HuH-7.5 (cell line): ENCODE measurements around the gene PRKD1.

ENCODE experiments used
- DNase-seq: peaks from one replicate; pipeline ENCODE4 v3.0.0; 2011; ENCODE audit warnings: low spot score

PRKD1 gene

DNA sequence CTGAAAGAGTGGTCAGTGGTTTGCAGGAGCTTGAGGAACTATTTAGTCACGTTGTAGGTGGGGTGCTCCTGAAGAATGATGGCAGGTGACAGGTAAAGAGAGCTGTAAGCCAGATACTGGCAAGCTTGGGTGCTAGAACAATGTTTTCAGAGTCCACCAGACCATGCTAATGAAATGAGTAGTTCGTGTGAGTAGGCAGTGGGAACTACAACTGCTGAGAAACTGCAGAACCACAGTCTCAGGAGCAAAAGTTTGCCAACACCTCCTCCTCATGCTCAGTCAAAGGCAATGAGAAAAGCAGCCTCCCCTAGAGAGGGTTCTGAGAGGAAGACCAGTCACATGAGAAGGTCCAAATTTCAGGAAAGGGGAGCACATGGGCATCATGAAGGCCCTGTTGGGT is 91.3 kb downstream of the PRKD1 start:
- no peak for DNase-seq

DNA sequence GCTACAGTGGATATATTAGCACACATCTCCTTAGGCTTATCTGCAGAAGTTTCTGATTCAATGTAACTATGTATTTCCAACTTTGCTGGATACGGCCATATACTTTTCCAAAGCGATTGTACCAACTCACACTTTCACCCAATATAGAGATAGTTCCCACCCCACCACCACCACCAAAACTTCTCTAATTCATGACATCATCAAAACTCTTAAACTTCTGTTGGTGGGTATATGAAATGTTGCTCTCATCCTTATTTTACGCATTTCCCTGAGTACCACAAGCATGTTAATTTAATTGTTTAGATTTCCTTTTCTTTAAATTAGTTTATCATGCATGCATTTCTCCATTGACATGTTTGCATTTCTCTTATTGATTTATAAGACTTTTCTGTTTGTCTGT is 95.6 kb downstream of the PRKD1 start:
- DNase-seq = no peak

DNA sequence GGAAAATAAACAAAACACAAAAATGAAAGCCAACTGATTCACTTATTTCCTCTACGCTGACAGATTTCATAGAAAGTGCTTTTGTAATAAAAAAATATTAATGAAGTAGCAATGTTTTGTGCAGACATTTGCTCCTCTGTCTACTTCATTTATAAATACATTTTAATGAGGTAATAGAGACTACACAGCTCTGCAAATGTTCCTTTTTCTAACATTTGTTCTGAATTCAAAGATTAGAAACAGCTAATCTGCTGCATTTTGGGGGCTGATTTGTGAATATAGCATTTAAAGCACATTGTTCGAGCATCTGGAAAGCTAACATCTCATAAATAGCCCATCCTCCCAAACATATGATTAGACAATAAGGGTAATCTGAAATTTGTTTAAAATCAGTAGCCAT is 97.8 kb downstream of the PRKD1 start:
- no peak for DNase-seq

DNA sequence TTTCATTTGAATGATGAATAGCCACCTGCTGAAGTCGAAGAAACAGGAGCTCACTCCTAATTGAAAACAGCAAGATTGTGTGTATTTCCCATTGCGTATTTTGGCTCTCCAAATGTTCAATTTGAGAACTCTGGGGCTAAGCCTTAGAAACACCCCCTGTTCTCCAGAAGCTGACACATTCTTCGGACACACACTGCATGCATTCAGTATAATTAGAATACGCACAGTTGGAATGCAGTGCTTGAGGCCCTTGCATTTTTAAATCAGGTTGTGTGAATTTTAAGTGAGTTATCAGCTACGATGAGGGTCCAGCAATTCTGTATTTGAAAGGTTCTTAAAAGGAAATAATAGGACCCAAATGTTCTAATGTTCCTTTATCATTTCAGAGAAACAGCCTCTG is 103.8 kb downstream of the PRKD1 start:
- DNase-seq = no peak

GRCh38 chr14:29822430-29822709 is 105.3 kb downstream of the PRKD1 start:
- no peak for DNase-seq

DNA sequence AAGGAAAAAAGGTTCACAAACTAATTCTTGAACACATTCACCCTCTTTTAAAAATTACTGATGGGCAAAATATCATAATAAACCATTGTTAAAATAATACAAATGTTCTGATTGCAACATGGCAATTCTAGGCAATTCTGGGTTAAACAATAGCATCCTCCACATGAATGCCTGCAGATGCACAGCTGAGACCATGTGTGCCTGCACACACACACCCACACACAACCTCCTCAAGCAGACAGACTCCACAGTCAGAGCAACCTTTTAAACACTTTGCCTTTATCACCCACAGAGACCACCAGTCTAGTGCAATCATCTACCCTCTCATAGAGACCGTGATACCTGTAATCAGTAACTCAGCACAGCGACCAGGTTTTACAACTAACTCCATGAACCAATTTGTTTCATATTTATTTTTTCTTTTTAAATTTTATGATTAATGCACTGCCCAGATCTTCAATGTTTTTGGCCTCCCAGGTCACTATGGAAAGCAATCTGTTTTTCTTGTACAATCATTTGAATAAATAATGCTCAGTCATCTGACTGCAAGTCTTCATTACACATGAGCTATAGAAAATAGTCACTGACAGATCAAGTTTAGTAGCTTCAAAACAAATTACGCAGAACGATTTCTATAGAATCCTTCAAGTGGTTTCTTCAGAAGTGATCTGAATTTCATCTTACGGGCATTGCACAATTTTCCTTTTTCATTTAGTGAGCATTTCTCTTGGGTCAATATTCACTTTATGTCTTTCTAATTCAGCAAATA is 105.8 kb downstream of the PRKD1 start:
- no peak for DNase-seq

- no peak for DNase-seq
Observed at GRCh38 chr14:29821242-29821641, 106.4 kb downstream of the PRKD1 start.

- no peak for DNase-seq
Observed at GRCh38 chr14:29820785-29821184, 106.9 kb downstream of the PRKD1 start.

DNA sequence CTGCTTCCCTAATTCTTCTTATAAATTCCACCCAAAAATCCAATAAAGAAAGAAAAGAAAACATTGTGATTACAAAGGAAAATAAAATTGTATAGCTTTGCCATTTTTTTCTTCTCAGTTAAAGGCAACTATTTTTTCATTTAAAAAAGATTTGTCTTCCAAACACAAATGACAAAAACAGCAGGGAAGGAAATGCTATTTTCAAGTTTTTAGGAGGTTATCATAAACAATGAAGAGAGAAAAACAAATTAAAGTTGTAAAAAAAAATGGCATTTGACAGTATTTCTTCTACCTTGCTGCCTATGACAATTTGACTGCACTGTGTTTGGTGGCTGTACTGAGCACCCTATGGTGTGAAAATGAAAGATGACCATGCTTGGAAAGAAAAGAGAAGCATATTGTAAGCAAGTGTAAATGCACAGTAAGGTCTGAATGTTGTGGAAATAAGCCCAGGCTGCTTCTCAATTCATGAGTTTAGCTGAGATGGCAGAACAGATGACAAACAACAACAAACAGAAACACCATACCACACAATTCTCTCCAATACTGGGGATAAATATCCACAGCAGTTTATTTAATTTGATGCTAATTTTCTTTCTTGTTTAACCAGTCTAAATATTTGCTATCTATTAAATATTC is 109.8 kb downstream of the PRKD1 start:
- no peak for DNase-seq

- DNase-seq = no peak
Observed at GRCh38 chr14:29815016-29815674, 112.5 kb downstream of the PRKD1 start.

DNA sequence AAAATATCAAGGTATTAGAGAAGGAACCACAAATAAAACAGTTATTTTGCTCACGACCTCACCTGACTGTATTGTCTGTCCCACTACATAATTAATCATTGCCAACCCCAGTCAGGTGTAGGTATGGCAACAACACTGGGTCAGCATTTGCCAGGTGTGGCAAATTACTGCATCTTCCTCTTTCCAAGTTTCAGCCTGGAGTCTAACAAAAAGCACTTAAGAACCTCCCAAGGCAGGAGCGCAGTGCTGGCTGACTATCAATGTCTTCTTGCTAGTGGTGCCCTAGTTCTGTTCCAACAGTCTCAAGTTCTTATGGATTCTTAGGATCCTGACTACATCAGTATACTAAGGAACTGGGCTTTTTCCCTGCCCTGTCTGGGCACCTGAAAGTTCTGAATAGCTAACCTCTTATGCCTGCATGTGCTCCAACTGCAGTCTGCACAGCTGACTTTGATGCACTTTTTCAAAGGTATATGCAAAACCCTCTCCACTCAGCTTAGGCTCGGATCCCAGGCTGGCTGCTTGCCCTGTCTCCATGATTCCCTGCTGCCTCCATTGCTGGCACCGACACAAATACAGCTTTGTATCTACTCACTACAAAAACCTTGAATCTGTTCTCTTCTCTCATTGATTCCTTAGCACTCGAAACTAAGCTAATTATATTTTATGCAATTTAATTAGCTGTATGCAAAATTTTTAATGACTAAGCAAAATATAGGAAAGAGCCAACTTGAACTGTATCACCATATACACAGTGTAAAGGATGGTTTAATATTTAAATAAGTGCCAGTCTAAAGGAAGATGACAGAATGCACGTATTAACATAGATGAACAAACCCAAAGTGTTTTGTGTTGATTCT is 113.3 kb downstream of the PRKD1 start:
- DNase-seq = no peak

DNA sequence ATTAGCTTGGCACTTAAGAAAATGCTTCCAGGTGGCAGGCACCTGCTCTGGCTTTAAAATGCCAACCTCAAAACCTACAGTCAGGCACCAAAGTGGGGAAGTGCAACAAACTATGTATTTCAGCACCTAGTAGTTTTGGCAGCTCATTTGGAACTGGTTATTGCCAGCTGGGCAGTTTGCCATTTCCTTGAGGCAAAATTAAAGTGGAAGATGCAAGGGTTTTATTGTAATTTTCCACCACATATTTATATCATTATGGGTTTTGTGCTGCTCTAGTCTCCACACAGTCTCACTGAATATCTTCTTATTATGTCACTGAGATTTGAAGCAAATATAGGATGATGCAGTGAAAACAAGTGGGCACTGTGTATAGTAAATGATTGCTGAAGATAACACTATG is 117.0 kb downstream of the PRKD1 start:
- DNase-seq = no peak

DNA sequence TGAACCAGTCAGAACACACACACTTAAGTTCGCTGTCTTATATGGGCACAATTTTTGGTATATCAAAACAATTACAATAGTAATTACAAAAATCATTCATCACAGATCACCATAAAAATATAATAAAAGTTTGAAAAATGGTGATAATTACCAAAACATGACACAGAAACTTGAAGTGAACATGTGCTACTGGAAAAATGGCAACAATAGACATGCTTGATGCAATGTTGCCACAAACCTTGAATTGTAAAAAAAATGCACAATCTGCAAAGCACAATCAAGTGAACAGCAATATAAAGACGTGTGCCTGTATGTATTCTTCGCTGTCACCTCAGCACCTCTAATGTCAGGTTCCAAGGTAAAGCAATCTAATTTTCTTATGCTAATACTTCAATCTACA is 117.6 kb downstream of the PRKD1 start:
- DNase-seq = no peak

GRCh38 chr14:29806124-29806517 is 121.5 kb downstream of the PRKD1 start:
- no peak for DNase-seq

DNA sequence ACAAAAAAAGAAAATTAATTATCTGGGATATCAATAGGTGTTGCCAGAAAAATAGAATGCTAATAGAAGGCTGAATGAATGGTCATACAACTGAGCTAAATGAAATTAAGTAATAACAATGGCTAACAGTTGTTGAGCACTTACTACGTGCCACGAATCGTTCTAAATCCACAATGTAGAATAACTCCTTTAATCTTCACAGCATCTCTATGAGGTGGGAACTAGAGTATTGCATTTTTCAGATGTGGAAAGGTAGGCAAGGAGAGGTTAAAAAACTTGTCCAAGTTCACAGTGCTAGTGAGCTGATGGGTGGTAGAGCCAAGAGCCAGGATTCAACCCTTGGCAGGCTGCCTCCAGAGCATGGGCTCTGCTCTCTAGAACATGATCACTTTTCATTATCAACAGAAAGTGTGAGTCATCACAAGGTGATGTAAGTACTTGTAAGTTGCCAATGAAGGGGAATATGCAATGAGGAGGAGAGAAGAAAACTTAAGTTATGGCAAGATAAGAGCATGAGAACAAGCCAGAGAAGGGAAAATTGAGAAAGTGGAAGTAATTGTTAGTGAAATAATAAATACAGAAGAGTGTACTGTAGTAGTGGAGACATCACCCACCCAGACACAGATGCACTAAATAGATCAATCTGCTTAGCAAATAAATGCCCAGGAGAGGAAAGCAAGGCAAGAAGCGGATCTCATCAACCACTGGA is 122.1 kb downstream of the PRKD1 start:
- no peak for DNase-seq

DNA sequence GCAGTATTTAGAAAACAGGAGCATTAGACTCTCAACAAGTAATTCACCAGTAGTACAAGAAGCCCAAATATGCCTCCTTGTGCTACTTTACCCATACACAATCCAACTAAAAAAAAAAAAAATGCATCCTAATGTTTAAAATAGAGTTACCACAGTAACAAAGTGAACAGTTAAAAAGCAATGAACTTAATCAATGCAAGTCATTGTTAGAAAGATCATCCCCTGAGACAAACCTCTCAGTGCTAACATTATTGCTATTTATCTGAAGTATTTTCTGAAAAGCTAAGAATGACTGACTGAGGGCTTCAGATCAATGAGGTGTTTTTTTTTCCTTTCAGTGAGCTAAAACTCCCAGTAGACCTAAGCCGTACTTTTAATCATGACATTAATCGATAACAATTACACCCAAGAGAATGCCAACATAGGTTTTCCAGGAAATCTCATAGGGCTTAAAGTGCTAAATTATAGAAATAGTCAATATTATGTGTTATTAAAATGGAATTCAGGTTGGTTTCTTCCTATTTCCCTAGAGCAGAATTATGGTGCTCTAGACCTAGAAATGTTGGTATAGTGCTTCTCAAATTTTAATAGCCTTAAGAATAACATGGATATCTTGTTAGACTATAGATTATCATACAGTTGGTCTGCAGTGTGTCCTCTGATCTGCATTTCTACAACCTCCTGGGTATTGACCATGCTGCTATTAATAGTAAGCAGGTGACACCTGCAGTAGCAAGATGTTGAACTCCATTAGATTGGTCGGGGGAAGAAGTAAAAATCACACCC is 123.0 kb downstream of the PRKD1 start:
- no peak for DNase-seq

GRCh38 chr14:29803045-29803444 is 124.6 kb downstream of the PRKD1 start:
- no peak for DNase-seq

- no peak for DNase-seq
Observed at GRCh38 chr14:29802211-29802610, 125.4 kb downstream of the PRKD1 start.

- no peak for DNase-seq
Observed at GRCh38 chr14:29800961-29801360, 126.7 kb downstream of the PRKD1 start.

GRCh38 chr14:29799464-29800095 is 128.1 kb downstream of the PRKD1 start:
- no peak for DNase-seq

DNA sequence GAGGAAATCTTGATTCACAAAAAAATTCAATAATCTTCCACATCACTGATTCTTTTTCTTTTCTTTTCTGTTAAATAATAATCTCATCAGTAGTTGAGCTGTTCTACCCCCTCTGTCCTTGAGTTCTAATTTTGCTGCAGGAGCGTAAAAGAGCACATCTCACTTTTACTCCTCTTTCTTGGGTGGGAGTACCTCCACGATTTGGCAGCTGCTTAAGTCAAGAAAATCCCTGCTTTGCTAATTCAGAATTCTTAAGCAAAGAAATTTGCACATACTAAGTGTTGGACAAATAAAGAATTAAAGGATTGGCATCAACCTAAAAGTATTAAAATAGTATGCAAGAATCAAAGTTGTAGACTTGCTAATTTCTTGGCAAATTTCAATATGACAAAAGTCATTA is 128.8 kb downstream of the PRKD1 start:
- DNase-seq = no peak
